ENCODE results near the gene STK36.

STK36 gene

GRCh38 chr2:218748741-218749441 is 77.0 kb downstream of the STK36 start:
- DNase-seq (ENCODE audit: low read depth) = no peak
